ENCODE measurements around the gene POU5F1. TPM values are rescaled to one million over a fixed set of nuclear protein-coding genes. Genes with fewer than 3 reads are reported as not detected.

POU5F1 gene
- total and polyA plus RNA-seq, 9 of the 15 experiments (the other 6 are each of a cell fraction or from before 2014, with no cell fraction given), result 0.06 to 2.0 (median 0.10) TPM; not detected in 6

GRCh38 chr6:31114970-31115849 is 55.3 kb downstream of the POU5F1 start (continued):
- TF ChIP-seq FOXK2 (conservative IDR thresholded peaks at IDR 0.05 in 1 of 2, IDR thresholded peaks at IDR 0.05 in 1 of 2; ENCODE audit: low read depth in 2 of 2) (0 out of 4 replicates have a peak, but pooled peaks of 1 of the 2 experiments have one; percentile 36), SRSF1 (IDR thresholded peaks at IDR 0.05; ENCODE audit: low read depth, low read length) (no peak), NR0B1 (IDR thresholded peaks at IDR 0.05; ENCODE audit: partially characterized antibody) (no peak), NR1H2 (CRISPR knock-in tag; IDR thresholded peaks at IDR 0.05) (no peak), PBX2 (CRISPR knock-in tag; IDR thresholded peaks at IDR 0.05; ENCODE audit: low read depth) (no peak), PBX2 (tag; conservative IDR thresholded peaks at IDR 0.05; ENCODE audit: low read depth) (no peak), CTCF (IDR thresholded peaks at IDR 0.05 in 2 of 3, conservative IDR thresholded peaks at IDR 0.05 in 1 of 3; ENCODE audit: insufficient read depth in 2 of 3, low read depth in 1 of 3, low read length in 3 of 3) (peak; percentile 50 to 66 (median 56); a peak in 5 of 6 replicates), RNF219 (CRISPR knock-in tag; IDR thresholded peaks at IDR 0.05) (no peak)
